KOPT-K1 (cell line): Measurements from ENCODE around the gene PRKN.

Experiments
- H3K27ac ChIP-seq: fragments of 200-600 bp; sonication (generic); 2 replicates; pipeline ENCODE4 v1.5.1; 2016; ENCODE audit warnings: antibody characterized with exemption, mild to moderate bottlenecking, low read depth, low read length; ENCODE audit not compliant: poor library complexity, severe bottlenecking
- H3K36me3 ChIP-seq: fragments of 200-600 bp; sonication (generic); 2 replicates; pipeline ENCODE4 v1.5.1; 2017; ENCODE audit warnings: antibody characterized with exemption, mild to moderate bottlenecking, low read length, moderate library complexity; ENCODE audit not compliant: insufficient read depth
- H3K9me3 ChIP-seq: fragments of 200-600 bp; sonication (generic); 2 replicates; pipeline ENCODE4 v1.5.1; 2017; ENCODE audit warnings: antibody characterized with exemption, low read length, mild to moderate bottlenecking; ENCODE audit not compliant: insufficient read depth, poor library complexity, severe bottlenecking

PRKN gene

GRCh38 chr6:161798844-161799394 lies 928.6 kb downstream of the PRKN start:
- H3K36me3 ChIP-seq: no peaks in the 10 kb centered on the region
- no peak overlapping the region for H3K27ac ChIP-seq
- H3K9me3 ChIP-seq: no peaks in the 10 kb centered on the region

- H3K9me3 ChIP-seq: no peaks in the 10 kb centered on the region
- no peak overlapping the region for H3K27ac ChIP-seq
- no peaks in the 10 kb centered on the region for H3K36me3 ChIP-seq
Observed at GRCh38 chr6:161796681-161797080, 930.9 kb downstream of the PRKN start.

GRCh38 chr6:161792851-161793493 lies 934.6 kb downstream of the PRKN start:
- H3K36me3 ChIP-seq: no peaks in the 10 kb centered on the region

GRCh38 chr6:161788531-161788930 lies 939.0 kb downstream of the PRKN start:
- no peaks in the 10 kb centered on the region for H3K36me3 ChIP-seq
- no peak overlapping the region for H3K27ac ChIP-seq
- no peaks in the 10 kb centered on the region for H3K9me3 ChIP-seq

More at GRCh38 chr6:161792851-161793493, 934.6 kb downstream of the PRKN start:
- H3K9me3 ChIP-seq: no peaks in the 10 kb centered on the region
- no peak overlapping the region for H3K27ac ChIP-seq

GRCh38 chr6:161772176-161772575 lies 955.4 kb downstream of the PRKN start:
- no peak overlapping the region for H3K27ac ChIP-seq
- no peaks in the 10 kb centered on the region for H3K9me3 ChIP-seq
- no peaks in the 10 kb centered on the region for H3K36me3 ChIP-seq

GRCh38 chr6:161761966-161762365 lies 965.6 kb downstream of the PRKN start:
- Histone ChIP-seq H3K9me3 (no peaks in the 10 kb centered on the region), H3K27ac (no peak overlapping the region), H3K36me3 (no peaks in the 10 kb centered on the region)

GRCh38 chr6:161755080-161755479 lies 972.5 kb downstream of the PRKN start:
- H3K9me3 ChIP-seq: no peaks in the 10 kb centered on the region
- H3K36me3 ChIP-seq: no peaks in the 10 kb centered on the region
- no peak overlapping the region for H3K27ac ChIP-seq

- no peak overlapping the region for H3K27ac ChIP-seq
- H3K36me3 ChIP-seq: no peaks in the 10 kb centered on the region
- no peaks in the 10 kb centered on the region for H3K9me3 ChIP-seq
Observed at GRCh38 chr6:161750686-161751085, 976.9 kb downstream of the PRKN start.

- no peaks in the 10 kb centered on the region for H3K36me3 ChIP-seq
- H3K27ac ChIP-seq: no peak overlapping the region
- no peaks in the 10 kb centered on the region for H3K9me3 ChIP-seq
Observed at GRCh38 chr6:161749576-161749975, 978.0 kb downstream of the PRKN start.

GRCh38 chr6:161748535-161749416 lies 978.8 kb downstream of the PRKN start:
- H3K9me3 ChIP-seq: no peaks in the 10 kb centered on the region
- no peak overlapping the region for H3K27ac ChIP-seq
- no peaks in the 10 kb centered on the region for H3K36me3 ChIP-seq

- H3K27ac ChIP-seq: no peak overlapping the region
- H3K36me3 ChIP-seq: no peaks in the 10 kb centered on the region
- no peaks in the 10 kb centered on the region for H3K9me3 ChIP-seq
Observed at GRCh38 chr6:161747506-161747905, 980.1 kb downstream of the PRKN start.

- Histone ChIP-seq H3K36me3 (no peaks in the 10 kb centered on the region), H3K27ac (no peak overlapping the region), H3K9me3 (no peaks in the 10 kb centered on the region)
Observed at GRCh38 chr6:161745594-161746141, 981.9 kb downstream of the PRKN start.

- H3K27ac ChIP-seq: no peak overlapping the region
- no peaks in the 10 kb centered on the region for H3K9me3 ChIP-seq
- H3K36me3 ChIP-seq: no peaks in the 10 kb centered on the region
Observed at GRCh38 chr6:161745128-161745527, 982.4 kb downstream of the PRKN start.

- H3K9me3 ChIP-seq: no peaks in the 10 kb centered on the region
- no peaks in the 10 kb centered on the region for H3K36me3 ChIP-seq
- no peak overlapping the region for H3K27ac ChIP-seq
Observed at GRCh38 chr6:161744211-161745067, 983.1 kb downstream of the PRKN start.
